OCI-LY1 (cell line): ENCODE results near the gene NEU3.
"Not testable (repeated sequence)": the region's sequence is repeated elsewhere in the genome, so short reads cannot be mapped to it uniquely, and the experiment has no call there.

Experiments used
- H2AFZ ChIP-seq: fragments of 200-600 bp; sonication (generic), shearing (Covaris generic); 2 replicates; pipeline ENCODE4 v1.6.0; 2014; ENCODE audit warnings: antibody characterized with exemption, mild to moderate bottlenecking, low read length
- H3F3A ChIP-seq: fragments of 200-600 bp; sonication (generic), shearing (Covaris generic); 2 replicates; pipeline ENCODE4 v1.6.0; 2014; ENCODE audit warnings: mild to moderate bottlenecking, antibody characterized with exemption, low read length, moderate library complexity; ENCODE audit not compliant: insufficient read depth
- H3K27ac ChIP-seq: fragments of 200-600 bp; sonication (generic); 2 replicates; pipeline ENCODE4 v1.5.1; 2014; ENCODE audit warnings: low read length, mixed run types, mild to moderate bottlenecking, low read depth; ENCODE audit not compliant: poor library complexity, severe bottlenecking
- H3K27me3 ChIP-seq: fragments of 200-600 bp; sonication (generic); 2 replicates; pipeline ENCODE4 v1.6.0; 2014; ENCODE audit warnings: antibody characterized with exemption, mild to moderate bottlenecking, low read length, moderate library complexity; ENCODE audit not compliant: insufficient read depth
- H3K36me3 ChIP-seq: fragments of 200-600 bp; sonication (generic); 2 replicates; pipeline ENCODE4 v1.6.1; 2014; ENCODE audit warnings: mild to moderate bottlenecking, antibody characterized with exemption, low read length, moderate library complexity, mixed read lengths; ENCODE audit not compliant: insufficient read depth
- H3K4me1 ChIP-seq: fragments of 200-600 bp; sonication (generic); 2 replicates; pipeline ENCODE4 v1.5.1; 2014; ENCODE audit warnings: mild to moderate bottlenecking, low read length, moderate library complexity; ENCODE audit not compliant: insufficient read depth, severe bottlenecking
- H3K4me2 ChIP-seq: fragments of 200-600 bp; sonication (generic), shearing (Covaris generic); 2 replicates; pipeline ENCODE4 v1.6.1; 2014; ENCODE audit warnings: low read length
- H3K4me3 ChIP-seq: fragments of 200-600 bp; sonication (generic); 2 replicates; pipeline ENCODE4 v1.5.1; 2014; ENCODE audit warnings: low read length, low read depth, mild to moderate bottlenecking, mixed read lengths; ENCODE audit not compliant: poor library complexity, severe bottlenecking
- H3K79me2 ChIP-seq: fragments of 200-600 bp; shearing (Covaris generic); 2 replicates; pipeline ENCODE4 v1.6.1; 2016; ENCODE audit warnings: mixed run types, low read length, mixed read lengths; ENCODE audit not compliant: insufficient read depth
- H3K9ac ChIP-seq: fragments of 200-600 bp; sonication (generic), shearing (Covaris generic); 2 replicates; pipeline ENCODE4 v1.6.1; 2014; ENCODE audit warnings: mild to moderate bottlenecking, low read length, mixed read lengths
- H3K9me2 ChIP-seq: fragments of 200-600 bp; sonication (generic), shearing (Covaris generic); 2 replicates; pipeline ENCODE4 v1.6.1; 2014; ENCODE audit warnings: low read depth, mild to moderate bottlenecking, low read length, mixed read lengths
- H3K9me3 ChIP-seq: fragments of 200-600 bp; shearing (Covaris generic); 2 replicates; pipeline ENCODE4 v1.6.1; 2014; ENCODE audit warnings: low read length, mixed read lengths
- H4K20me1 ChIP-seq: fragments of 200-600 bp; sonication (generic), shearing (Covaris generic); 2 replicates; pipeline ENCODE4 v1.6.0; 2016; ENCODE audit warnings: mild to moderate bottlenecking, low read length; ENCODE audit not compliant: insufficient read depth
- EZH2 ChIP-seq: fragments of 200-600 bp; sonication (generic), shearing (Covaris generic); IDR thresholded peaks from 2 replicates; pipeline ENCODE4 v1.8.0; 2017; ENCODE audit warnings: borderline replicate concordance, mixed run types, mild to moderate bottlenecking, antibody characterized with exemption, low read length, moderate library complexity, mixed read lengths
- TF ChIP-seq, protein P1 (sequence below): fragments of 200-600 bp; sonication (generic), shearing (Covaris generic); IDR thresholded peaks from 2 replicates; pipeline ENCODE4 v1.5.1; 2017; ENCODE audit warnings: mild to moderate bottlenecking, antibody characterized with exemption, low read length, moderate library complexity, mixed read lengths

Gene NEU3

DNA sequence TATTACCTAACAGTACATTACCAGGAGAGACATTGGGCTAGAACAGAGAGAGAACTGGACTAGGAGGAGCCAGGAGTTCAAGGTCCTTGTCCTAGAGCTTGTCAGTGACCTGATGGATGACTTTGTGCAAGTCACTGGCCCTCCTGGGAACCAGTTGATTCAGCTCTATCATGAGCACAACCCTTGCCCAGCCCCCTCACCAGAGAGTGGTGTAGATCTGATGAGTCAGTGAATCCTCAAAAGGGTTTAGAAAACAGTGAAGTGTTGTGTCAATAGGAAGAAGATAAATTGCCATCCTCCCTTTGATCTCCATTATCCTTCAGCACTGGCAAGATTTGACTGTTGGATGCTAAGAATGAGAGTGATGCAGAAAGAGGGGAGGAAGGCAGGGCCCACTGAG is 24.3 kb downstream of the NEU3 start:
- H3F3A ChIP-seq: no peaks in the 10 kb centered on the region
- H3K27ac ChIP-seq: no peak overlapping the region
- no peaks in the 10 kb centered on the region for H3K4me1 ChIP-seq
- no peaks in the 10 kb centered on the region for H4K20me1 ChIP-seq
- TF ChIP-seq, protein P1, sequence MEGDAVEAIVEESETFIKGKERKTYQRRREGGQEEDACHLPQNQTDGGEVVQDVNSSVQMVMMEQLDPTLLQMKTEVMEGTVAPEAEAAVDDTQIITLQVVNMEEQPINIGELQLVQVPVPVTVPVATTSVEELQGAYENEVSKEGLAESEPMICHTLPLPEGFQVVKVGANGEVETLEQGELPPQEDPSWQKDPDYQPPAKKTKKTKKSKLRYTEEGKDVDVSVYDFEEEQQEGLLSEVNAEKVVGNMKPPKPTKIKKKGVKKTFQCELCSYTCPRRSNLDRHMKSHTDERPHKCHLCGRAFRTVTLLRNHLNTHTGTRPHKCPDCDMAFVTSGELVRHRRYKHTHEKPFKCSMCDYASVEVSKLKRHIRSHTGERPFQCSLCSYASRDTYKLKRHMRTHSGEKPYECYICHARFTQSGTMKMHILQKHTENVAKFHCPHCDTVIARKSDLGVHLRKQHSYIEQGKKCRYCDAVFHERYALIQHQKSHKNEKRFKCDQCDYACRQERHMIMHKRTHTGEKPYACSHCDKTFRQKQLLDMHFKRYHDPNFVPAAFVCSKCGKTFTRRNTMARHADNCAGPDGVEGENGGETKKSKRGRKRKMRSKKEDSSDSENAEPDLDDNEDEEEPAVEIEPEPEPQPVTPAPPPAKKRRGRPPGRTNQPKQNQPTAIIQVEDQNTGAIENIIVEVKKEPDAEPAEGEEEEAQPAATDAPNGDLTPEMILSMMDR: no peak
- TF ChIP-seq EZH2: no peak
- H2AFZ ChIP-seq: no peak overlapping the region
- no peaks in the 10 kb centered on the region for H3K27me3 ChIP-seq
- 0 out of 2 replicates have a peak, but pooled peaks cover 2% of the 10 kb centered on the region for H3K9me3 ChIP-seq
- H3K4me3 ChIP-seq: no peak overlapping the region
- H3K36me3 ChIP-seq: peaks cover 61% of the 10 kb centered on the region
- H3K79me2 ChIP-seq: no peaks in the 10 kb centered on the region
- H3K9ac ChIP-seq: no peak overlapping the region
- no peaks in the 10 kb centered on the region for H3K9me2 ChIP-seq
- H3K4me2 ChIP-seq: no peak overlapping the region

DNA sequence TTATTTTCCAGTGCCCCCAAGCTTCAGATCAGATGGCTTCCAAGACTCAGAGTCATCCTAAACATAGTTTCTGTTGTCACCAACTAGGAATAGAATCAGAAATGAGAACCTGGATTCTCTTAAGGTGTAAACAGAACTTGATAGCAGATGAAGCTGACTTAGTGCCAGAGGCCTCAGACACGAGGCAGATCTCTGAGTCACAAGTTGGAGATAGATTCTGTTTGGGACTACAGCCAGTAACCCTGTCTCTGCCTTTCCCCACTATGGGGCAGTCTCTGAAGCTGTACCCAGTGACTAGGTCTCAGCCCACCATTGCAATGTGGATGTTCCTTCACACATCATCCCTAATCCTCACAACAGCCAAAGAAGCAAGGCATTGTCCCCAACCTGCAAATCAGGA is 25.4 kb downstream of the NEU3 start:
- H3K79me2 ChIP-seq: no peaks in the 10 kb centered on the region
- H4K20me1 ChIP-seq: no peaks in the 10 kb centered on the region
- no peak overlapping the region for H3K4me2 ChIP-seq
- 0 out of 2 replicates have a peak, but pooled peaks cover 3% of the 10 kb centered on the region for H3K9me3 ChIP-seq
- no peak overlapping the region for H3K4me3 ChIP-seq
- no peaks in the 10 kb centered on the region for H3K4me1 ChIP-seq
- H2AFZ ChIP-seq: no peak overlapping the region
- no peaks in the 10 kb centered on the region for H3K27me3 ChIP-seq
- no peaks in the 10 kb centered on the region for H3K9me2 ChIP-seq
- no peak overlapping the region for H3K27ac ChIP-seq
- peaks cover 57% of the 10 kb centered on the region for H3K36me3 ChIP-seq
- TF ChIP-seq, protein P1: no peak
- no peak for TF ChIP-seq EZH2
- H3K9ac ChIP-seq: no peak overlapping the region
- H3F3A ChIP-seq: no peaks in the 10 kb centered on the region

DNA sequence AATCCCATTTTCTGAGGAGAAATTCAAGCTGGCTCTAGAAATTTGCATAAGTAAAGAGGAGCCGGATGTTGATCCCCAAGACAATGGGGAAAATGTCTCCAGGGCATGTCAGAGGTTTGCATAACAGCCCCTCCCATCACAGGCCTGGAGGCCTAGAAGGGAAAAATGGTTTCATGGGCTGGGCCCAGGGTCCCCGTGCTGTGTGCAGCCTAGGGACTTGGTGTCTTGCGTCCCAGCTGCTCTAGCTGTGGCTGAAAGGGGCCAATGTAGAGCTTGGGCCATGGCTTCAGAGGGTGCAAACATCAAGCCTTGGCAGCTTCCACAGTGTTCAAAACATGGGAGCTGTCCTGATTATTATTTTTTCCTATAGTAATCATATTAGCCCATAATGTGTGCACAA is 30.5 kb downstream of the NEU3 start:
- H3K36me3 ChIP-seq: peaks cover 15% of the 10 kb centered on the region; the same call in 1 of the 2 replicates
- not testable (repeated sequence) for H3K4me1 ChIP-seq, H3K9me2 ChIP-seq, H3K4me3 ChIP-seq, H4K20me1 ChIP-seq, H3F3A ChIP-seq, H3K4me2 ChIP-seq, H3K79me2 ChIP-seq, H2AFZ ChIP-seq, H3K9me3 ChIP-seq, H3K9ac ChIP-seq, H3K27me3 ChIP-seq, H3K27ac ChIP-seq

DNA sequence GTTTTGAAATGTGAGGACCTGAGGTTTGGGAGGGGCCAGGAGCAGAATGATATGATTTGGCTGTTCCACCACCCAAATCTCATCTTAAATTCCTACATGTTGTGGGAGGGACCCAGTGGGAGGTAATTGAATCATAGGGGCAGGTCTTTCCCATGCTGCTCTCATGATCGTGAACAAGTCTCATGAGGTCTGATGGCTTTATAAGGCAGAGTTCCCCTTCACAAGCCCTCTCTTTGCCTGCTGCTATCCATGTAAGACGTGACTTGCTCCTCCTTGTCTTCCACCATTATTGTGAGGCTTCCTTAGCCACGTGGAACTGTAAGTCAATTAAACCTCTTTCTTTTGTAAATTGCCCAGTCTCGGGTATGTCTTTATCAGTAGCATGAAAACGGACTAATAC is 31.6 kb downstream of the NEU3 start:
- not testable (repeated sequence) for H3K4me2 ChIP-seq, H3K9me3 ChIP-seq, H3K27me3 ChIP-seq, H3K79me2 ChIP-seq, H3K4me3 ChIP-seq, H3K9me2 ChIP-seq, H3K4me1 ChIP-seq, H3F3A ChIP-seq, H4K20me1 ChIP-seq, H2AFZ ChIP-seq, H3K9ac ChIP-seq, H3K27ac ChIP-seq
- peaks cover 15% of the 10 kb centered on the region; the same call in 1 of the 2 replicates for H3K36me3 ChIP-seq
